Fibroblast of lung (primary cell): ENCODE measurements around the gene COL15A1.

Experiments
- EZH2 ChIP-seq: IDR thresholded peaks from 2 replicates; pipeline ENCODE4 v1.5.1; 2012; ENCODE audit warnings: low read length, control low read depth, mild to moderate bottlenecking; ENCODE audit errors: missing control alignments
- TF ChIP-seq, protein P1 (sequence below), 2 donors: IDR thresholded peaks in 1 of 2; conservative IDR thresholded peaks in 1 of 2; 1 replicate in 1 of 2; 2 replicates in 1 of 2; pipeline ENCODE4 v1.5.1; 2011 to 2012; ENCODE audit warnings: low read length in 2 of 2, control low read depth in 1 of 2, inconsistent platforms in 1 of 2, low read depth in 1 of 2, mild to moderate bottlenecking in 1 of 2

- TF ChIP-seq, protein P1, sequence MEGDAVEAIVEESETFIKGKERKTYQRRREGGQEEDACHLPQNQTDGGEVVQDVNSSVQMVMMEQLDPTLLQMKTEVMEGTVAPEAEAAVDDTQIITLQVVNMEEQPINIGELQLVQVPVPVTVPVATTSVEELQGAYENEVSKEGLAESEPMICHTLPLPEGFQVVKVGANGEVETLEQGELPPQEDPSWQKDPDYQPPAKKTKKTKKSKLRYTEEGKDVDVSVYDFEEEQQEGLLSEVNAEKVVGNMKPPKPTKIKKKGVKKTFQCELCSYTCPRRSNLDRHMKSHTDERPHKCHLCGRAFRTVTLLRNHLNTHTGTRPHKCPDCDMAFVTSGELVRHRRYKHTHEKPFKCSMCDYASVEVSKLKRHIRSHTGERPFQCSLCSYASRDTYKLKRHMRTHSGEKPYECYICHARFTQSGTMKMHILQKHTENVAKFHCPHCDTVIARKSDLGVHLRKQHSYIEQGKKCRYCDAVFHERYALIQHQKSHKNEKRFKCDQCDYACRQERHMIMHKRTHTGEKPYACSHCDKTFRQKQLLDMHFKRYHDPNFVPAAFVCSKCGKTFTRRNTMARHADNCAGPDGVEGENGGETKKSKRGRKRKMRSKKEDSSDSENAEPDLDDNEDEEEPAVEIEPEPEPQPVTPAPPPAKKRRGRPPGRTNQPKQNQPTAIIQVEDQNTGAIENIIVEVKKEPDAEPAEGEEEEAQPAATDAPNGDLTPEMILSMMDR (conservative IDR thresholded peaks at IDR 0.05 in 1 of 2, IDR thresholded peaks at IDR 0.05 in 1 of 2; ENCODE audit: low read depth in 1 of 2, low read length in 2 of 2): no peak
- no peak for TF ChIP-seq EZH2
Observed at GRCh38 chr9:98924946-98925820, 18.5 kb upstream of the COL15A1 start.
